Mesenchymal stem cell (in vitro differentiated cells and primary cell): ENCODE measurements around the gene ANKRD33.

Experiments
- DNase-seq: peaks from one replicate; pipeline ENCODE4 v3.0.0-alpha.2; 2013
- H2AFZ ChIP-seq: one replicate; pipeline ENCODE4 v1.6.1; 2013; ENCODE audit warnings: low read depth, mild to moderate bottlenecking, control low read depth, inconsistent platforms, low read length, moderate library complexity
- H2AK5ac ChIP-seq: 2 replicates; pipeline ENCODE4 v1.6.1; 2013; ENCODE audit warnings: low read length, moderate library complexity, mild to moderate bottlenecking, inconsistent platforms; ENCODE audit not compliant: severe bottlenecking
- H2BK120ac ChIP-seq: one replicate; pipeline ENCODE4 v1.6.1; 2013; ENCODE audit warnings: low read depth, mild to moderate bottlenecking, inconsistent platforms, low read length, moderate library complexity
- H2BK12ac ChIP-seq, 2 experiments: one replicate each; pipeline ENCODE4 v1.6.1; 2013; ENCODE audit warnings: inconsistent platforms in 2 of 2, low read length in 2 of 2, mild to moderate bottlenecking in 2 of 2, moderate library complexity in 2 of 2, control low read depth in 1 of 2
- H2BK15ac ChIP-seq: one replicate; pipeline ENCODE4 v1.6.1; 2013; ENCODE audit warnings: mild to moderate bottlenecking, low read depth, inconsistent platforms; ENCODE audit not compliant: poor library complexity, severe bottlenecking
- H2BK5ac ChIP-seq: 2 replicates; pipeline ENCODE4 v1.6.1; 2013; ENCODE audit warnings: low read depth, mild to moderate bottlenecking, low read length, control low read depth, inconsistent platforms; ENCODE audit not compliant: poor library complexity, severe bottlenecking
- H3K14ac ChIP-seq, 2 experiments: one replicate each; pipeline ENCODE4 v1.6.1; 2013; ENCODE audit warnings: inconsistent platforms in 2 of 2, low read length in 2 of 2, control low read depth in 1 of 2, mild to moderate bottlenecking in 1 of 2, moderate library complexity in 1 of 2
- H3K18ac ChIP-seq, 2 experiments: one replicate each; pipeline ENCODE4 v1.6.1; 2013; ENCODE audit warnings: inconsistent platforms in 2 of 2, low read length in 2 of 2, control low read depth in 1 of 2, low read depth in 1 of 2, mild to moderate bottlenecking in 1 of 2
- H3K23ac ChIP-seq, 2 experiments: one replicate each; pipeline ENCODE4 v1.6.1; 2013; ENCODE audit warnings: inconsistent platforms in 2 of 2, low read length in 2 of 2, mild to moderate bottlenecking in 2 of 2, moderate library complexity in 2 of 2, control low read depth in 1 of 2
- H3K27ac ChIP-seq: 2 replicates; pipeline ENCODE4 v1.5.1; 2013; ENCODE audit warnings: mild to moderate bottlenecking, moderate library complexity, low read length, control low read depth, inconsistent platforms; ENCODE audit not compliant: poor library complexity, severe bottlenecking
- H3K27me3 ChIP-seq, 2 experiments: 2 replicates each; pipeline versions ENCODE4 v1.6.1 to v1.7.0; 2013; ENCODE audit warnings: low read length in 2 of 2, mild to moderate bottlenecking in 2 of 2, moderate library complexity in 2 of 2, control low read depth in 1 of 2, inconsistent platforms in 1 of 2; ENCODE audit not compliant: control insufficient read depth in 1 of 2, insufficient read depth in 1 of 2
- H3K36me3 ChIP-seq, 2 experiments: 2 replicates each; pipeline versions ENCODE4 v1.6.1 to v1.7.0; 2013; ENCODE audit warnings: low read length in 2 of 2, control low read depth in 1 of 2, inconsistent platforms in 1 of 2, low read depth in 1 of 2, mild to moderate bottlenecking in 1 of 2; ENCODE audit not compliant: insufficient read depth in 2 of 2, control insufficient read depth in 1 of 2
- H3K4ac ChIP-seq, 2 experiments: one replicate each; pipeline ENCODE4 v1.6.1; 2013; ENCODE audit warnings: inconsistent platforms in 2 of 2, low read length in 2 of 2, mild to moderate bottlenecking in 2 of 2, moderate library complexity in 2 of 2, control low read depth in 1 of 2, low read depth in 1 of 2
- H3K4me1 ChIP-seq: 2 replicates; pipeline ENCODE4 v1.6.1; 2013; ENCODE audit warnings: low read depth, low read length, control low read depth; ENCODE audit not compliant: control insufficient read depth, insufficient read depth
- H3K4me2 ChIP-seq: 2 replicates; pipeline ENCODE4 v1.6.1; 2013; ENCODE audit warnings: low read length, mild to moderate bottlenecking, inconsistent platforms; ENCODE audit not compliant: poor library complexity, severe bottlenecking
- H3K4me3 ChIP-seq, 2 experiments: 2 replicates each; pipeline versions ENCODE4 v1.5.1 to v1.7.0; 2013; ENCODE audit warnings: low read length in 2 of 2, mild to moderate bottlenecking in 2 of 2, control low read depth in 1 of 2, low read depth in 1 of 2; ENCODE audit not compliant: insufficient read depth in 1 of 2
- H3K79me1 ChIP-seq: replicated peaks from 2 replicates; pipeline ENCODE4 v1.6.1; 2013; ENCODE audit warnings: mild to moderate bottlenecking, control low read depth, low read length, inconsistent platforms; ENCODE audit not compliant: poor library complexity, severe bottlenecking
- H3K9ac ChIP-seq: 2 replicates; pipeline ENCODE4 v1.7.0; 2013; ENCODE audit warnings: mild to moderate bottlenecking, low read length, moderate library complexity
- H3K9me3 ChIP-seq: 2 replicates; pipeline ENCODE4 v1.7.0; 2013; ENCODE audit warnings: mild to moderate bottlenecking, low read length; ENCODE audit not compliant: control insufficient read depth
- H4K8ac ChIP-seq: one replicate; pipeline ENCODE4 v1.6.1; 2013; ENCODE audit warnings: inconsistent platforms, mild to moderate bottlenecking, low read length, moderate library complexity
- H4K91ac ChIP-seq: one replicate; pipeline ENCODE4 v1.6.1; 2013; ENCODE audit warnings: mild to moderate bottlenecking, low read length, inconsistent platforms
- WGBS: methylation state at CpG from one replicate; pipeline ENCODE4 v1.1.7; 2013; ENCODE audit warnings: mixed read lengths; 5-methylcytosine and 5-hydroxymethylcytosine counted together

The ANKRD33 gene

GRCh38 chr12:51867371-51867770 lies 20.5 kb upstream of the ANKRD33 start:
- Histone ChIP-seq H4K91ac (no peak overlapping the region), H2BK5ac (no peak overlapping the region), H3K9me3 (no peaks in the 10 kb centered on the region), H3K36me3 (no peaks in the 10 kb centered on the region), H3K14ac (no peak overlapping the region), H3K4me2 (no peak overlapping the region), H2BK120ac (no peak overlapping the region), H2AK5ac (no peak overlapping the region), H3K4ac (no peak overlapping the region), H3K79me1 (no peaks in the 10 kb centered on the region), H3K4me1 (peaks cover 33% of the 10 kb centered on the region), H2AFZ (no peak overlapping the region), H3K9ac (no peak overlapping the region), H3K27ac (no peak overlapping the region), H3K18ac (no peak overlapping the region), H4K8ac (no peak overlapping the region), H3K27me3 (peaks cover 46 to 65% of the 10 kb centered on the region in 2 experiments), H2BK12ac (no peak overlapping the region), H2BK15ac (no peak overlapping the region), H3K4me3 (no peak overlapping the region), H3K23ac (no peak overlapping the region)
- DNase-seq: no peak

- peaks cover 32% of the 10 kb centered on the region for H3K4me1 ChIP-seq
- H3K4ac ChIP-seq: peak overlapping the region in 1 of 2 experiments; percentile 44
- no peak overlapping the region for H3K14ac ChIP-seq
- H2AFZ ChIP-seq: no peak overlapping the region
- no peak overlapping the region for H2BK12ac ChIP-seq
- H3K36me3 ChIP-seq: no peaks in the 10 kb centered on the region
- no peak overlapping the region for H3K23ac ChIP-seq
- no peak overlapping the region for H2AK5ac ChIP-seq
- H2BK15ac ChIP-seq: no peak overlapping the region
- 96% methylated on average over 12 of the region's 12 CpGs for WGBS
- H3K4me2 ChIP-seq: no peak overlapping the region
- H2BK120ac ChIP-seq: no peak overlapping the region
- H3K9me3 ChIP-seq: no peaks in the 10 kb centered on the region
- H2BK5ac ChIP-seq: no peak overlapping the region
- peaks cover 49 to 62% of the 10 kb centered on the region in 2 experiments for H3K27me3 ChIP-seq
- no peak overlapping the region for H3K9ac ChIP-seq
- H3K18ac ChIP-seq: no peak overlapping the region
- DNase-seq: no peak
- H4K8ac ChIP-seq: no peak overlapping the region
- no peaks in the 10 kb centered on the region for H3K79me1 ChIP-seq
- no peak overlapping the region for H4K91ac ChIP-seq
- no peak overlapping the region for H3K27ac ChIP-seq
- H3K4me3 ChIP-seq: no peak overlapping the region
These were observed 20.0 kb upstream of the ANKRD33 start for GRCh38 chr12:51867796-51868428.

DNA sequence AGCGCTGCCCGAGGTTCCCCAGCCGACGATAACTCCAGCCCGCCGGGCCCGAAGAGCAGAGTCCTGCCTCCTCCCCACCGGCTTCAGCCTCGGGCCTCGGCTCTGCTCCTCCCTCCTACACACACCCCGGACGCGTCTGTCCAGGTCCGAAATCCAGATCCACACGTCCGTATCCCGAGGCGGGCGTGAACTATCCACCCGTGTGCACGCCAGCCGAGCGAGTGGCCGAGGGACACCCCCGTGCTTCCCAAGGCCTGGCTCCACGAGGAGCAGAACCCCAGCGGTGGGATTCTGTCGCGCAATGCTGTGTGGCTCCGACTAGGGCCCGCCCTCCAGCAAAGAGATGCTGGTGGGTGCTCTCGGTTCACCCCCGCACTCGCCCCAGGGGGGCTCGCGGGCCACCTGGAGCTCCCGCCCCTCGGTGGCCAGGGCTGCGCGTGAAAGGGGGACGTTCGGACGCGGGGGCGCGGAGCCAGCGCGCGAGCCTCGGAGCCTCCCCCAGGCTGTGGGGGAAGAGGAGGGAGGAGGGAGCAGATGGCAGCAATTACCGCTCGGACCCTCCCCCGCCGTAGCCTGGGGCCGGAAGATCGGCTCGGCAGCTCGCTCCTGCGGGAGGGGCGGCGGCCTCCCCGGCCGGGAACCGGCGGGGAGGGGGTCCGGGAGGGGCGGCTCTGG lies 18.9 kb upstream of the ANKRD33 start:
- peak overlapping the region; percentile 56 to 89 for H3K18ac ChIP-seq
- H3K27me3 ChIP-seq: peaks cover 49 to 66% of the 10 kb centered on the region in 2 experiments
- no peak overlapping the region for H3K27ac ChIP-seq
- no peak overlapping the region for H2BK5ac ChIP-seq
- peak overlapping the region; percentile 91 for H2AFZ ChIP-seq
- peak overlapping the region; percentile 50 for H2BK120ac ChIP-seq
- 2% methylated on average over 52 of the region's 67 CpGs for WGBS
- peak overlapping the region; percentile 77 for H3K9ac ChIP-seq
- H3K4ac ChIP-seq: peak overlapping the region; percentile 17 to 61
- peak overlapping the region; percentile 30 to 86 for H3K23ac ChIP-seq
- peak overlapping the region; percentile 8 to 34 for H2BK12ac ChIP-seq
- H3K4me3 ChIP-seq: peak overlapping the region; percentile 49 to 76
- no peak overlapping the region for H2AK5ac ChIP-seq
- H4K8ac ChIP-seq: peak overlapping the region; percentile 63
- H3K4me1 ChIP-seq: peaks cover 23% of the 10 kb centered on the region
- peak overlapping the region in 1 of 2 experiments; percentile 78 for H3K14ac ChIP-seq
- peak overlapping the region; percentile 44 for H2BK15ac ChIP-seq
- H3K4me2 ChIP-seq: peak overlapping the region; percentile 97
- H3K79me1 ChIP-seq: no peaks in the 10 kb centered on the region
- peak; percentile 26 for DNase-seq
- H3K36me3 ChIP-seq: no peaks in the 10 kb centered on the region
- peak overlapping the region; percentile 60 for H4K91ac ChIP-seq
- H3K9me3 ChIP-seq: no peaks in the 10 kb centered on the region

- Histone ChIP-seq H4K8ac (peak overlapping the region; percentile 86), H2AFZ (no peak overlapping the region), H4K91ac (peak overlapping the region; percentile 45), H3K79me1 (no peaks in the 10 kb centered on the region), H2AK5ac (no peak overlapping the region), H3K4ac (no peak overlapping the region), H3K27me3 (peaks cover 49 to 65% of the 10 kb centered on the region in 2 experiments), H3K18ac (peak overlapping the region; percentile 13 to 47), H3K36me3 (no peaks in the 10 kb centered on the region), H3K4me1 (peaks cover 18% of the 10 kb centered on the region), H2BK12ac (peak overlapping the region; percentile 17 to 38), H3K9ac (no peak overlapping the region), H3K27ac (no peak overlapping the region), H3K14ac (peak overlapping the region in 1 of 2 experiments; percentile 4), H3K23ac (no peak overlapping the region), H2BK15ac (peak overlapping the region; percentile 15), H2BK120ac (no peak overlapping the region), H3K4me3 (peak overlapping the region; percentile 49 to 76), H2BK5ac (no peak overlapping the region), H3K9me3 (no peaks in the 10 kb centered on the region), H3K4me2 (peak overlapping the region; percentile 97)
- WGBS: 17% methylated on average over 16 of the region's 20 CpGs
- DNase-seq: no peak
These were observed 18.4 kb upstream of the ANKRD33 start for GRCh38 chr12:51869496-51869865.
